SK-MEL-5 (cell line): ENCODE data around the gene LRMDA. TPM values are rescaled to one million over a fixed set of nuclear protein-coding genes. Genes with fewer than 3 reads are reported as not detected.

Source experiments
- DNase-seq: peaks from one replicate; pipeline ENCODE4 v3.0.0-alpha.2; 2016; ENCODE audit warnings: low read depth, low spot score
- in situ Hi-C: cut with HindIII; loops from 2 replicates; pipeline ENCODE4 v1.10.0; 2016; ENCODE audit warnings: low sequenced_read_pairs, high pct_unique_total_duplicates, low pct_unique_long_range_greater_than_20kb
- total RNA-seq: library from RNA; depleted of rRNA; stranded (reverse); fragments of >200 nt; shearing (Covaris generic); gene quantifications from 2 replicates; pipeline ENCODE4 v1.2.3, GENCODE V29; 2014

Gene LRMDA
- total RNA-seq, 1 experiment from 2014 or later: 25.2 TPM

GRCh38 chr10:76179806-76180205 is 748.4 kb downstream of the LRMDA start:
- in situ Hi-C loops: no loop called here
- no peak for DNase-seq

- DNase-seq: no peak
- in situ Hi-C loops: no loop called here
These were observed 753.2 kb downstream of the LRMDA start for GRCh38 chr10:76184647-76185046.

- in situ Hi-C loops: no loop called here
- DNase-seq: no peak
These were observed 754.3 kb downstream of the LRMDA start for GRCh38 chr10:76185471-76186301.

- in situ Hi-C loops: no loop called here
- DNase-seq: no peak
These were observed 756.8 kb downstream of the LRMDA start for GRCh38 chr10:76188216-76188615.

- in situ Hi-C loops: no loop called here
- no peak for DNase-seq
These were observed 759.3 kb downstream of the LRMDA start for GRCh38 chr10:76190634-76191270.

- in situ Hi-C loops: no loop called here
- no peak for DNase-seq
These were observed 759.9 kb downstream of the LRMDA start for GRCh38 chr10:76191336-76191735.

- no peak for DNase-seq
- in situ Hi-C loops: no loop called here
These were observed 760.7 kb downstream of the LRMDA start for GRCh38 chr10:76192151-76192550.

GRCh38 chr10:76192694-76193320 is 761.4 kb downstream of the LRMDA start:
- in situ Hi-C loops: no loop called here
- DNase-seq: no peak

GRCh38 chr10:76195654-76196390 is 764.4 kb downstream of the LRMDA start:
- in situ Hi-C loops: no loop called here
- no peak for DNase-seq

- in situ Hi-C loops: no loop called here
- DNase-seq: no peak
These were observed 765.9 kb downstream of the LRMDA start for GRCh38 chr10:76197293-76197692.

- in situ Hi-C loops: no loop called here
- no peak for DNase-seq
These were observed 767.0 kb downstream of the LRMDA start for GRCh38 chr10:76198287-76199035.

GRCh38 chr10:76201962-76202361 is 770.5 kb downstream of the LRMDA start:
- no peak for DNase-seq
- in situ Hi-C loops: no loop called here

GRCh38 chr10:76202777-76203176 is 771.4 kb downstream of the LRMDA start:
- in situ Hi-C loops: no loop called here
- DNase-seq: no peak

GRCh38 chr10:76205361-76205760 is 773.9 kb downstream of the LRMDA start:
- in situ Hi-C loops: no loop called here
- DNase-seq: no peak

GRCh38 chr10:76206797-76207352 is 775.5 kb downstream of the LRMDA start:
- in situ Hi-C loops: no loop called here
- DNase-seq: no peak

GRCh38 chr10:76209135-76209534 is 777.7 kb downstream of the LRMDA start:
- no peak for DNase-seq
- in situ Hi-C loops: no loop called here

GRCh38 chr10:76210211-76210610 is 778.8 kb downstream of the LRMDA start:
- DNase-seq: no peak
- in situ Hi-C loops: no loop called here
